Measurements from ENCODE around the gene TDRD6. TPM values are rescaled to one million over a fixed set of nuclear protein-coding genes. Genes with fewer than 3 reads are reported as not detected.

The TDRD6 gene
- total RNA-seq, 4 donors from 2014 or later, result under 0.01 to 1.5 (median 0.75) TPM

GRCh38 chr6:46720401-46720800 is 32.7 kb downstream of the TDRD6 start:
- Histone ChIP-seq H3K27me3 (no peaks in the 10 kb centered on the region), H3K4me1 (no peaks in the 10 kb centered on the region), H3K9me3 (no peaks in the 10 kb centered on the region), H3K36me3 (no peaks in the 10 kb centered on the region), H3K27ac (no peak overlapping the region), H3K4me3 (no peak overlapping the region)
- intact Hi-C loops (cut with DNase I; ENCODE audit: low total_unique reads), result no loop called here
- DNase-seq, result no peak
- TF ChIP-seq CTCF (IDR thresholded peaks at IDR 0.05), result no peak
- TF ChIP-seq POLR2A (IDR thresholded peaks at IDR 0.05), result no peak

- intact Hi-C loops (cut with DNase I; ENCODE audit: low total_unique reads), result no loop called here
- no peaks in the 10 kb centered on the region for H3K9me3 ChIP-seq
- H3K4me3 ChIP-seq, result no peak overlapping the region
- TF ChIP-seq CTCF (IDR thresholded peaks at IDR 0.05) (no peak), POLR2A (IDR thresholded peaks at IDR 0.05) (no peak)
- H3K36me3 ChIP-seq, result no peaks in the 10 kb centered on the region
- H3K4me1 ChIP-seq, result no peaks in the 10 kb centered on the region
- no peak for DNase-seq
- H3K27ac ChIP-seq, result no peak overlapping the region
- H3K27me3 ChIP-seq, result no peaks in the 10 kb centered on the region
Measured at GRCh38 chr6:46729787-46730326, 42.2 kb downstream of the TDRD6 start.

- H3K36me3 ChIP-seq, result no peaks in the 10 kb centered on the region
- intact Hi-C loops (cut with DNase I; ENCODE audit: low total_unique reads), result no loop called here
- H3K27ac ChIP-seq, result no peak overlapping the region
- no peak for TF ChIP-seq POLR2A (IDR thresholded peaks at IDR 0.05)
- TF ChIP-seq CTCF (IDR thresholded peaks at IDR 0.05), result no peak
- DNase-seq, result no peak
- H3K4me3 ChIP-seq, result no peak overlapping the region
- H3K27me3 ChIP-seq, result peaks cover 0 to 2% of the 10 kb centered on the region in 2 donors
- no peaks in the 10 kb centered on the region for H3K9me3 ChIP-seq
- no peaks in the 10 kb centered on the region for H3K4me1 ChIP-seq
Measured at GRCh38 chr6:46730921-46731461, 43.3 kb downstream of the TDRD6 start.

- no peak for TF ChIP-seq POLR2A (IDR thresholded peaks at IDR 0.05)
- TF ChIP-seq CTCF (IDR thresholded peaks at IDR 0.05), result no peak
- Histone ChIP-seq H3K27me3 (peaks cover 0 to 2% of the 10 kb centered on the region in 2 donors), H3K27ac (no peak overlapping the region), H3K36me3 (no peaks in the 10 kb centered on the region), H3K4me3 (no peak overlapping the region), H3K9me3 (no peaks in the 10 kb centered on the region), H3K4me1 (no peaks in the 10 kb centered on the region)
- intact Hi-C loops (cut with DNase I; ENCODE audit: low total_unique reads), result no loop called here
- DNase-seq, result no peak
Measured at GRCh38 chr6:46733341-46733801, 45.7 kb downstream of the TDRD6 start.

GRCh38 chr6:46734867-46735719 is 47.4 kb downstream of the TDRD6 start, which contains the start of gene PLA2G7:
PLA2G7 (minus strand) TSS chr6:46735375; CDS start chr6:46722891, 12,484 bp downstream.
- peak in 1 of 2 donors; percentile 17 for DNase-seq
- no peak within 1 kb of the TSS for H3K27ac ChIP-seq

More at GRCh38 chr6:46734867-46735719, 47.4 kb downstream of the TDRD6 start, which contains the start of gene PLA2G7:
- H3K36me3 ChIP-seq, result no peaks in the 10 kb centered on the region
- no peaks in the 10 kb centered on the region for H3K9me3 ChIP-seq
- H3K4me3 ChIP-seq, result peak within 1 kb of the TSS; percentile 12 to 45
- TF ChIP-seq CTCF (IDR thresholded peaks at IDR 0.05) (no peak), POLR2A (IDR thresholded peaks at IDR 0.05) (no peak)
- H3K4me1 ChIP-seq, result no peaks in the 10 kb centered on the region
- intact Hi-C loops (cut with DNase I; ENCODE audit: low total_unique reads), result no loop called here
- H3K27me3 ChIP-seq, result peaks cover 0 to 2% of the 10 kb centered on the region in 2 donors

Data from uterus (tissue), 4 donors.